NT2/D1 (cell line): Measurements from ENCODE around the gene SLC23A3.

Source experiments
- DNase-seq: peaks from one replicate; pipeline ENCODE4 v3.0.0-alpha.2; 2011; ENCODE audit warnings: low read depth, low spot score
- H3K27me3 ChIP-seq: 2 replicates; pipeline ENCODE4 v1.6.0; 2011; ENCODE audit warnings: mild to moderate bottlenecking; ENCODE audit not compliant: insufficient read length, insufficient read depth
- H3K36me3 ChIP-seq: 2 replicates; pipeline ENCODE4 v1.6.1; 2011; ENCODE audit warnings: mild to moderate bottlenecking, low read length, mixed read lengths; ENCODE audit not compliant: insufficient read depth, insufficient read length
- H3K4me1 ChIP-seq: 2 replicates; pipeline ENCODE4 v1.5.1; 2011; ENCODE audit not compliant: insufficient read depth, insufficient read length
- H3K4me3 ChIP-seq: 2 replicates; pipeline ENCODE4 v1.5.1; 2011; ENCODE audit warnings: low read depth; ENCODE audit not compliant: insufficient read length
- H3K9ac ChIP-seq: 2 replicates; pipeline ENCODE4 v1.6.0; 2011; ENCODE audit warnings: low read depth; ENCODE audit not compliant: insufficient read length
- H3K9me3 ChIP-seq: 2 replicates; pipeline ENCODE4 v1.5.1; 2011; ENCODE audit warnings: mild to moderate bottlenecking, low read length; ENCODE audit not compliant: insufficient read depth
- SUZ12 ChIP-seq: IDR thresholded peaks from 2 replicates; pipeline ENCODE4 v1.6.1; 2011; ENCODE audit not compliant: insufficient read length, insufficient read depth; ENCODE audit errors: extremely low read depth
- YY1 ChIP-seq: IDR thresholded peaks from 2 replicates; pipeline ENCODE4 v1.6.1; 2011; ENCODE audit not compliant: insufficient read length, insufficient read depth
- ZNF274 ChIP-seq: IDR thresholded peaks from 2 replicates; pipeline ENCODE4 v1.6.1; 2011; ENCODE audit warnings: mild to moderate bottlenecking, low read depth, low read length

SLC23A3 gene

GRCh38 chr2:219168932-219169331 is 897 bp downstream of the SLC23A3 start:
- no peaks in the 10 kb centered on the region for H3K27me3 ChIP-seq
- no peak overlapping the region for H3K4me3 ChIP-seq
- H3K9ac ChIP-seq, result no peak overlapping the region
- peaks cover 2% of the 10 kb centered on the region for H3K4me1 ChIP-seq
- no peak for DNase-seq
- H3K36me3 ChIP-seq, result peaks cover 23% of the 10 kb centered on the region
- TF ChIP-seq YY1 (no peak), ZNF274 (no peak), SUZ12 (no peak)
- H3K9me3 ChIP-seq, result no peaks in the 10 kb centered on the region

DNA sequence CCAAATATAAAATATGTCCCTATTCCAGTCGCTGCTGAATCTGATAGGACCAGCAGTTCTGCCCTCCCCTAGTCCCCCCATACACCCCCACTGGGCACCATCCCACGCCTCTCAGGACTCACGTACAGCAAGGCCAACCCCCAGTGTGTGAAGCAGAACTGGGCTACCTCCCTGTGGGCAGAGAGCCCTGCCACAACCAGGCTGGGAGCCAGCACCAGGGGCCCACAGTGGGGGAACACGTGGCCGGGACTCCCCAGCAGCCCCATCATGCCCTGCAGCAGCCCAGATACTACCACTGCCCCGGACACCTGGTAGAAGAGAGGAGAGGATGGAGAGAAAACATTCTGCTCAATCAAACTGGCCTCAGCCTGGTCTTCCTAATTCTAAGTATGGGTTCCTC is 1.3 kb downstream of the SLC23A3 start:
- Histone ChIP-seq H3K9ac (no peak overlapping the region), H3K36me3 (peaks cover 19% of the 10 kb centered on the region), H3K4me1 (peaks cover 2% of the 10 kb centered on the region), H3K4me3 (no peak overlapping the region), H3K27me3 (no peaks in the 10 kb centered on the region), H3K9me3 (no peaks in the 10 kb centered on the region)
- DNase-seq, result no peak
- TF ChIP-seq SUZ12 (no peak), ZNF274 (no peak), YY1 (no peak)

GRCh38 chr2:219167997-219168396 is 1.8 kb downstream of the SLC23A3 start:
- Histone ChIP-seq H3K9me3 (no peaks in the 10 kb centered on the region), H3K27me3 (no peaks in the 10 kb centered on the region), H3K4me1 (peaks cover 2% of the 10 kb centered on the region), H3K36me3 (peaks cover 14% of the 10 kb centered on the region), H3K4me3 (no peak overlapping the region), H3K9ac (no peak overlapping the region)
- TF ChIP-seq ZNF274 (no peak), SUZ12 (no peak), YY1 (no peak)
- no peak for DNase-seq

DNA sequence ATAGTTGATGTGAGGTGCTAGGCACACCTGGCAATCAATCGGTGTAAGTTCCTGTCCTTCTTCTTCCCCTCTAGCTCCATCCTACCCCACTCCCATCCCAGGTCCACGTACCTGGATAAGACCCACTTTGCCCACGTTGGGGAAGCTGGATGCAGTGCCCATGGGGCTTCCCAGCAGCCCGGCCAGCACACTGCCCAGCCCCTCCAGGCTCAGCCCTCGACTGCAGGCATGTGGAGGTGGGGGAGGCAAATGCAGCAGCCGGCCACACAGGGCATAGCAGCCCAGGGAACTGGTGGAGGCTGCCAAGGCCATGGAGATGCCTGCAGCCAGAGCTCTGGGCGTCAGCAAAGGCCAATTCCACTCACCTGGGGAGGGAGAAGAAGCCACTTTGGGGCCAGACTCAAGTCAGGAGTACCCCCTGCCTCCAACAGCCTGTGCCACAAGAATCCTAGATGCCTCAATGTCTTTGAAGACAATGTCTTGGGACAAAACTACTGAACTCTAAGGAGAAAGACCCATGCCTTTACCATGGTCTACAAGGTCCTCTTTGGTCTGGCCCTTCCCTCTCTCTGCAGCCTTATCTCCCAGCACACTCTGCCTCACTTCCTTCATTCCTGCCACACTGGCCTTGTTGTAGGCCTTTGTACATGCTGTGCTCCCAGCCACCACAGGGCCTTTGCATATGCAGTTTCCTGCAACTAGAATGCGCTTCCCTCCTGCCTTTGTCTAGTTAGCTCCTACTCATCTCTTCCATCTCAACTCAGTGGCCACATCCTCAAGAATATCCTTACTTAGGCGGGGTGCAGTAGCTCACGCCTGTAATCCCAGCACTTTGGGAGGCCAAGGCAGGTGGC is 4.5 kb downstream of the SLC23A3 start:
- H3K4me3 ChIP-seq, result no peak overlapping the region
- no peaks in the 10 kb centered on the region for H3K36me3 ChIP-seq
- no peak overlapping the region for H3K9ac ChIP-seq
- H3K4me1 ChIP-seq, result peaks cover 2% of the 10 kb centered on the region
- no peaks in the 10 kb centered on the region for H3K27me3 ChIP-seq
- H3K9me3 ChIP-seq, result no peaks in the 10 kb centered on the region
- DNase-seq, result no peak
- no peak for TF ChIP-seq YY1
- no peak for TF ChIP-seq ZNF274
- no peak for TF ChIP-seq SUZ12

- no peak for DNase-seq
- Histone ChIP-seq H3K4me1 (peaks cover 2% of the 10 kb centered on the region), H3K9ac (no peak overlapping the region), H3K27me3 (no peaks in the 10 kb centered on the region), H3K4me3 (no peak overlapping the region), H3K9me3 (no peaks in the 10 kb centered on the region), H3K36me3 (peaks cover under 1% of the 10 kb centered on the region)
- TF ChIP-seq YY1 (no peak), SUZ12 (no peak), ZNF274 (no peak)
Observed at GRCh38 chr2:219163156-219163555, 6.7 kb downstream of the SLC23A3 start.

DNA sequence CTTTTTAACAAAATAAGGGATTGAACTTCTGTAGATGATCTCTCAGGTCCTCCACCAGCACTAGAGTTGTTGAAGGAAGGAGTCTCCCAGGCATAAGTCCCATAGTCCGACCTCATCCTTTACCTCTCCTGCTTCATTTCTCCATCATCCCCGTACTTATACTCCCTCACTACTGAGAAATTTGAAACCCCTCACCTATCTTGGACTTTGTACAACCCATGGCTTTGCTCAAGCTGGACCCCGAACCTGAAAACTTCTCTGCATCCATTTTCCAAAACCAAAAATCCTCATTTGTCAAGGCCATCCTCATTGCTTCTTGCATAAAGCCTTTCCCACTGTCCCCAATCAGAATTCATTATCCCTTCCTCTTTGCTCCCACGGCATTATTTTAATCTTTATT is 8.7 kb downstream of the SLC23A3 start:
- DNase-seq, result no peak
- Histone ChIP-seq H3K9ac (peak overlapping the region; percentile 95), H3K4me3 (peak overlapping the region; percentile 86), H3K36me3 (peaks cover 20% of the 10 kb centered on the region), H3K9me3 (no peaks in the 10 kb centered on the region), H3K4me1 (peaks cover 5% of the 10 kb centered on the region), H3K27me3 (no peaks in the 10 kb centered on the region)
- no peak for TF ChIP-seq SUZ12
- TF ChIP-seq ZNF274, result no peak
- no peak for TF ChIP-seq YY1

DNA sequence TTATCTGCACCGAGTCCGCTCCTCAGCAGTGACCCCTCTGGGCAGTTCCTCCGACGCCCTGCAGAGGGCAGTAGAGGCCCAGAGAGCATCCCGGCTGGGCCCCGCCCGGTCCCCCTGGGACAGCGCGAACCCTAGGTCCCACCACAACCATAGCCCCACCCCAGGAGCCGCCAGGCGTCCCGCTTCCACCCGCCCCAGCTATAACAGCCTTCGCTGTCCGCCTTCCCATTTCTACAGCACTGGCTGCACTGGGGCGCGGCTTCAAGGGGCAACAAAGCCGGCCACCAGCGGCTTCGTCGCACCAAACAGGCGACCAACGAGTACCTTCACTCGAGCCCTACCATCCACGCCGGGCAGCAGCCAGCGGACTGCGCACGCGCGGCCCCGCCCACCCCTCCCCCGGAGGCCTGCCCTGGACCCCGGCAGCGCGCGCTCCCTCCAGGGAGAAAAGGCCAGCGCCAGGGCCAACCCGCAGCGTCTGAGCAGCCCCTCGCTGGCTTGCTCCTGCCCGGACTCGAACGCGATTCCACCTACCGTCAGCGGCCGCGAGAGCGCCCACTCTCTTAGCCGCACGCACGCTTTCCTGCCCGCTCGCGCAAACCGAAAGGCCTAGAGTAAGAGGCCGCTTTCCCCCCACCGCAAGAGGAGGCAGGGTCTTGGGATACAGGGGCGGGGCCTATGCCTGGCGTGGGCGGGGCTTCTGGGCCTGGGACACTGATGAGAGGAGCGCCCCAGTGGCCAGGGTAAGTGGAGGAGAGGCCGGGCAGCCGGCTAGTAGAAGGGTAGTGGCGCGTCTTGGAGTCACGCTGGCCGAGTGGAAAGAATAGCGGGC is 9.4 kb downstream of the SLC23A3 start, which contains the start of gene NHEJ1:
NHEJ1 (minus strand) TSS at position 630 of the 832 bp plus-strand sequence. CDS start 2,453 bp downstream, outside the sequence.
- H3K27me3 ChIP-seq, result no peaks in the 10 kb centered on the region
- no peak for TF ChIP-seq SUZ12
- no peak for TF ChIP-seq ZNF274
- TF ChIP-seq YY1, result no peak
- H3K9me3 ChIP-seq, result no peaks in the 10 kb centered on the region
- H3K4me3 ChIP-seq, result peak within 1 kb of the TSS; percentile 86
- peak; percentile 89 for DNase-seq
- peaks cover 5% of the 10 kb centered on the region for H3K4me1 ChIP-seq
- H3K36me3 ChIP-seq, result peaks cover 21% of the 10 kb centered on the region
- H3K9ac ChIP-seq, result peak within 1 kb of the TSS; percentile 95
